Stomach smooth muscle (tissue), 2 donors: ENCODE measurements around the gene ATP8B4.

ENCODE experiments used
- H3K27ac ChIP-seq: one replicate; pipeline ENCODE4 v1.7.0; 2013; ENCODE audit warnings: mild to moderate bottlenecking, low read length, inconsistent platforms
- H3K27me3 ChIP-seq, 2 donors: one replicate each; pipeline ENCODE4 v1.7.0; 2013; ENCODE audit warnings: low read length in 2 of 2; ENCODE audit not compliant: insufficient read depth in 2 of 2, control insufficient read depth in 1 of 2
- H3K36me3 ChIP-seq, 2 donors: one replicate each; pipeline ENCODE4 v1.7.0; 2013; ENCODE audit warnings: low read length in 2 of 2; ENCODE audit not compliant: control insufficient read depth in 2 of 2, insufficient read depth in 2 of 2
- H3K4me1 ChIP-seq: one replicate; pipeline ENCODE4 v1.7.0; 2013; ENCODE audit warnings: low read length; ENCODE audit not compliant: control insufficient read depth, insufficient read depth
- H3K4me3 ChIP-seq, 2 donors: one replicate each; pipeline ENCODE4 v1.7.0; 2013; ENCODE audit warnings: low read length in 2 of 2
- H3K9ac ChIP-seq, 2 donors: one replicate each; pipeline ENCODE4 v1.7.0; 2013; ENCODE audit warnings: low read length in 2 of 2, mild to moderate bottlenecking in 1 of 2
- H3K9me3 ChIP-seq, 2 donors: one replicate each; pipeline ENCODE4 v1.7.0; 2013; ENCODE audit warnings: low read length in 2 of 2; ENCODE audit not compliant: control insufficient read depth in 2 of 2
- donor health status: healthy.
- donor health status: Pancreatic carcinoma.

ATP8B4 gene

DNA sequence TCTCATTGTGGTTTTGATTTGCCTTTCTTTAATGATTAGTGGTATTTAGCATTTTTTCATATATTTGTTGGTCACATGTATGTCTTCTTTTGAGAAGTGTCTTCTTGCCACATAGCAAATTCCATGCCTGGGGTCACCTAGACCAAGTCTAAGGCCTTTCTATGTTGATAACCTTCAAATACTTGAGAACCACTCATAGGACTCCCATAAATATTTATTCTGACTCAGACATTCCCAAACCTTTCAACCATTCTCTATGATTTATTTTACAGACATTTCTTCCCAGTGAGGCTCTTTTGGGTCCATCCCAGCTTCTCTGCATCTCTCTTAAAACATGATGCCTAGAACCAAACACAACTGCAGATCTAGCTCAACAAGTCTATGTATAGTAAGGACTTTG is 69.2 kb downstream of the ATP8B4 start:
- H3K9ac ChIP-seq: no peak overlapping the region
- no peak overlapping the region for H3K27ac ChIP-seq
- H3K27me3 ChIP-seq: no peaks in the 10 kb centered on the region
- peaks cover 2% of the 10 kb centered on the region for H3K4me1 ChIP-seq
- H3K9me3 ChIP-seq: no peaks in the 10 kb centered on the region
- H3K4me3 ChIP-seq: no peak overlapping the region
- no peaks in the 10 kb centered on the region for H3K36me3 ChIP-seq

DNA sequence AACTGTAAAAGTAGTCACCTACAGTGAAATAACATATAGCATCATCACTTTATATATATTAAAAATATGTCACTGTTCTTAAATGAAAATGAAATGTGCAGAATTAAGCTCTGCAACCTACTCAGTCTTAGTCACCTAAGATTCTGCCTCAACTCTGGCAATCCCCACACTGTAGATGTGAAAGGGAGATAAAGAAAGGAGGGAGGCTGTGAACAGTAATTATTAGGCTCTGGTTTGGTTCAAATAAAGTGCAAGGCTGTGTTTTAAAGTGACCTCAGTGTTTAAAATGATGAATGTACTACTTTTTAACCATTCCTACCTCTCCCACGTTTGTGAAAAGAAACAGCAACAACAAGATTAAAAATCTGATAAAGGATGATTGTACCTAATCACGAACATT is 72.2 kb downstream of the ATP8B4 start:
- Histone ChIP-seq H3K4me3 (no peak overlapping the region), H3K4me1 (no peaks in the 10 kb centered on the region), H3K36me3 (no peaks in the 10 kb centered on the region), H3K9me3 (peaks cover 2 to 5% of the 10 kb centered on the region in 2 donors), H3K27ac (no peak overlapping the region), H3K27me3 (no peaks in the 10 kb centered on the region), H3K9ac (no peak overlapping the region)

DNA sequence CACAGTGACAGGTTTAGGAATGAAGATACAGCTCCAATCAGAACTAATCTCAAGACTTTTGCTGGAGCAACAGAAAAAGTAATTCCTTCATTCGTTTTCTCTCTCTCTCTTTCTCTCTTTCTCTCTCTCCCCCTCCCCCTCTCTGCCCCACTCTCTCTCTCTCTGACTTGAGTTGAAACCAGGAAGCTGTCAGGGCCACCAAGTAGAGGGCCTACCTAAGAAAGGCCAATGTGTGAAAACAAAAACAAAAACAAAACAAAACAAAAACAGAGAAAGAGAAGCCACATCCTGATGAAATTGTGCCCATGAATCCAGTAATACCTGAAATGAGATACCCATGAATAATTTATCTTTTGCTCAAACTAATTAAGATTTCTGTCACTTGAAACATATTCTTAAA is 72.9 kb downstream of the ATP8B4 start:
- Histone ChIP-seq H3K36me3 (no peaks in the 10 kb centered on the region), H3K4me1 (no peaks in the 10 kb centered on the region), H3K9ac (no peak overlapping the region), H3K9me3 (peaks cover 2 to 5% of the 10 kb centered on the region in 2 donors), H3K4me3 (no peak overlapping the region), H3K27ac (no peak overlapping the region), H3K27me3 (no peaks in the 10 kb centered on the region)

DNA sequence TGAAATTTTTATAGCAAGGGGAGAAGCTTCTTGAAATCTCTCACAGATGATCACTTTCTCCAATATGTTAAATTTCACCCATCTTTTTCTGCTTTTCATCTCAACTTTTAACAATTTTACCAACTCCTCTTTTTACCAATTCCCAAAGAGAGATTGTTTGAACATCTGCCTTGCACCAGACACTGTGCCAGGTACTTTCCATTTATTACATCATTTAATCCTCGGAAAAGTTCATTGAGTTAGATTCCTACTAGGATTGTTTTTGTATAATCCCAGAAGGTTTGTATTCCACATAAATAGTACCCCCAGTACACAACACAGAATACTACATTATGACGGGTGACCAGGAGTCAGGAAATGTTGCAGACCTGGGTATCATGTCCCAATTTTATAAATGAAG is 74.1 kb downstream of the ATP8B4 start:
- no peaks in the 10 kb centered on the region for H3K4me1 ChIP-seq
- H3K27ac ChIP-seq: no peak overlapping the region
- H3K27me3 ChIP-seq: no peaks in the 10 kb centered on the region
- H3K9me3 ChIP-seq: peaks cover 2 to 5% of the 10 kb centered on the region in 2 donors
- H3K36me3 ChIP-seq: no peaks in the 10 kb centered on the region
- no peak overlapping the region for H3K9ac ChIP-seq
- H3K4me3 ChIP-seq: no peak overlapping the region

DNA sequence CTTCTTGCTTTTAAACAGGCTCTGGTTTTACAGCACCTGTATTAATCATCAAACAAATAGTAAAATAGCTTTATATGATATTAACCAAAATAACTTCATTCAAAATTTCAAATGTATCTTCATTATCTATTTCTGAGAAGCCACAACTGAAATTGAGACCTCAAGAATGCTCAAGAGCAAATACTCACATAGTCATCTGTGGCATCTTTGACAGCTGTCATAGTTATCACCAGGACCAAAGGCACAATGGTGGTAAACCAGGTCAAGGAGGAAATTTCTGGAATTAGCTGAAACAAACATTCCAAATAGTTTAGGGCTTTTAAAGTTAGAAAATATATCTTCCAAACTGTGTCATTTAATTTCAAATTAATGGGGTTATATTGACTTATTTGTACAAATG is 74.6 kb downstream of the ATP8B4 start:
- H3K9ac ChIP-seq: no peak overlapping the region
- no peaks in the 10 kb centered on the region for H3K4me1 ChIP-seq
- H3K27ac ChIP-seq: no peak overlapping the region
- H3K36me3 ChIP-seq: no peaks in the 10 kb centered on the region
- H3K27me3 ChIP-seq: no peaks in the 10 kb centered on the region
- H3K4me3 ChIP-seq: no peak overlapping the region
- H3K9me3 ChIP-seq: peaks cover 2 to 5% of the 10 kb centered on the region in 2 donors

DNA sequence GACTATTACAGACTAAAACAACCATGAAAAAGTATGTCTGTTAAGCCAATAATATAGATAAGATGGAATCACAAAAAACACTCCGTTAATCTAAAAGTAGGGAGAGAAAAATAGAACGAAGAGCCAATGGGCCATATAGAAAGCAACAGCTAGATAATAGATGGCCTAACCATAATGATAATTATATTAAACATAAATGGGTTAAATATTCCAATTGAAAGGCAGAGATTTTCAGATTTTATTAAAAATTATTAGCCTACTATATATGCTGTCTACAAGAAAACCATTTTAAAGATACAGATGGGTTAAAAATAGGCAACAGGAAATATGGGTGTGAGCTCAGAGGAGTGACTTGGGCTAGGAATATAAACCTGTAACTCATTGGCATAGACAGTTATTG is 76.3 kb downstream of the ATP8B4 start:
- Histone ChIP-seq H3K27ac (no peak overlapping the region), H3K36me3 (no peaks in the 10 kb centered on the region), H3K9me3 (peaks cover 2 to 5% of the 10 kb centered on the region in 2 donors), H3K4me1 (no peaks in the 10 kb centered on the region), H3K9ac (no peak overlapping the region), H3K27me3 (no peaks in the 10 kb centered on the region), H3K4me3 (no peak overlapping the region)

DNA sequence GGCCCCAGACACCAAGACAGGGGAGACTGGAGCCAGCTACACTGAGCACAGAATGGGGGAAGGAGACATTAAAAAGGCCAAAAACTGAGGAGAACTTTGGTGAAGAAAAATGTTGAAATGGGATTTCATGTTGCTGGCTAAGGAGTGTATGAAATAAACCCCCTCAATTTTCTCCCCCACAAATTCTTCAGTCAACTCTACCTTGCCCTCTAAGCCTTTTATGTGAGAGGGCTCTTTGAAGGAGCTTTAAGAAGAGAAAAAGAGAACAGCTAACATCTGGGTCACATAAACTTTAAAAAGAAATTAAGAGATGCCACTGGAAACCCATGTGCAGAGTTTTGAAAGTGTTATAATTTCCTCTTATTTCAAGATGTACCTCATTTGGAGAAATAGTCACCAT is 88.6 kb downstream of the ATP8B4 start:
- H3K9ac ChIP-seq: no peak overlapping the region
- H3K4me1 ChIP-seq: no peaks in the 10 kb centered on the region

DNA sequence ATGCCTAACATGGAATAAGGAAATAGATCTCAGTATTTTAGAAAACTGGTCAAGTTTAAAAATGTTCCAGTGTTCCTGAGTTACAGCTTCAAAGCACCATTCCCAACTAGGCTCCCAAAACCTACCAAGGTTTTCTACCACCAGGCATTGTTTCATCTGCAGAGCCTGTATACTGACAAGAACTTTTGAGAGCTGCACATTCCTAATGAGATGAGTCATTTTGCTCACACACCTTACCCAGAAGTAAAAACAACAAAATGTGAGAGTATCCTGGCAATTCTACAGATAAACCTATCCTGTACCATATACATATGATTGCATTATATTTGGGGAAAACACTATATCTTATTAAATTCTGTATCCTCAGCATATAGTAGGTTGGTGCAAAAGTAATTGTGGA is 90.7 kb downstream of the ATP8B4 start:
- H3K27me3 ChIP-seq: no peaks in the 10 kb centered on the region
- no peak overlapping the region for H3K4me3 ChIP-seq
- H3K9ac ChIP-seq: no peak overlapping the region
- H3K27ac ChIP-seq: no peak overlapping the region
- no peaks in the 10 kb centered on the region for H3K36me3 ChIP-seq
- peaks cover 8% of the 10 kb centered on the region for H3K4me1 ChIP-seq
- no peaks in the 10 kb centered on the region for H3K9me3 ChIP-seq

More for the DNA sequence above, 88.6 kb downstream of the ATP8B4 start:
- H3K27ac ChIP-seq: no peak overlapping the region
- no peaks in the 10 kb centered on the region for H3K36me3 ChIP-seq
- H3K4me3 ChIP-seq: no peak overlapping the region
- no peaks in the 10 kb centered on the region for H3K9me3 ChIP-seq
- H3K27me3 ChIP-seq: no peaks in the 10 kb centered on the region

DNA sequence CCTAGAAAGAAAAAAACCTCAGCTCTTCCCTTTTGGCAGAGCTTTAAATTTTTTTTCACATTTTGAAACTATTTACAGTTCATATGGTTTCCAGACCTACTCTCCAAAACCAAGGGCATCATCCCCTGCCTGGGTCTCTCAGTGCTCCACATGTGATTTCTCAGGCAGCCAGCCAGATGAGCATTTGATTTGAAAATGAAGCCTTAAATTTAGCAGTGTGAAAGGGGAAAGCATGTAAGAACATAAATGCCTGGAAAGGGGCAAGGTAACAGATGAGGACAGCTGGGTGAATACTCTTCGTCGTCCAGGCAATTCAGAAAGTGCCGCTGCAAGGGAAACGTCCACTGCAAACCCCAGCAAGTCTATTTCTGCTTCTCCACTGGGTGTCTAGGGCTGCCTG is 94.8 kb downstream of the ATP8B4 start:
- Histone ChIP-seq H3K4me1 (peaks cover 8% of the 10 kb centered on the region), H3K4me3 (peak overlapping the region; percentile 2 to 62), H3K36me3 (no peaks in the 10 kb centered on the region), H3K9me3 (no peaks in the 10 kb centered on the region), H3K27me3 (no peaks in the 10 kb centered on the region), H3K27ac (no peak overlapping the region), H3K9ac (peak overlapping the region in 1 of 2 donors; percentile 13)

DNA sequence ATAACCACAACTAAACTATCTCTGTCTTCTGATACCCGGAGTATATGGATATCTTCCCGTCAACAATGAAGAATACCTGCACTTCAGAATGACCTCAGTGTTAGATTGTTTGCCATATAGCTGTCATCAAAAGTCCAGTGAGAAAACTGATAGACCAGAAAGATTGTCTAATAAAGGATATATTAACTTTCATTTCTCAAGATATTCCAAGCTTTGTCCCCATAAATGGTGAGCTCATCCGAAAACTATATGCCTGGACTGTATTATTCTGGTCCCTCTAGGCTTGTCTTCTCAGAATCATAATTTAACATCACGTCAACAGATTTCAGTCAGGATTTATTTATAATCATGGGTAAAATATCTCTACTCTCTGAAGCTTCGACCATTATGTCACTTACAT is 100.5 kb downstream of the ATP8B4 start:
- Histone ChIP-seq H3K9me3 (no peaks in the 10 kb centered on the region), H3K36me3 (no peaks in the 10 kb centered on the region), H3K4me3 (no peak overlapping the region), H3K27ac (no peak overlapping the region), H3K9ac (no peak overlapping the region), H3K4me1 (no peaks in the 10 kb centered on the region), H3K27me3 (no peaks in the 10 kb centered on the region)

DNA sequence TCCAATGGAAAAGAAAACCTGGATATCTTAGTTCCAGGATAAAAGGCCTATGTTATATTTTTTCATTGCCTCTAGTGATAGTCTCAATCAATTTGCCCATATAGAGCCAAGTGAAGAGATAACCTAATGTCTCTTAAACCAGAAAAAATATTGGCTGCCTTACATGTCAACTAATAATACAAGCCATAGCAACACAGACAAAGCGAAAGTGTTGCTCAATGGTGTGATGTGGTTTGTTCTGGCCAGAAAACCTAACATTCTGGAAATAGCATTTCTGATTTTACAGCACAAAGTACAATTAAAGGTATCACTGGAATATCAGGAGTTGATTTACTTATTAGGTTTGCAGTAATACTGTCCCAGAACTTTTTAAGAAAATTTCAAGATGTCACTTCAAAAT is 101.5 kb downstream of the ATP8B4 start:
- no peak overlapping the region for H3K27ac ChIP-seq
- H3K36me3 ChIP-seq: no peaks in the 10 kb centered on the region
- no peaks in the 10 kb centered on the region for H3K27me3 ChIP-seq
- no peak overlapping the region for H3K9ac ChIP-seq
- no peaks in the 10 kb centered on the region for H3K4me1 ChIP-seq
- H3K9me3 ChIP-seq: no peaks in the 10 kb centered on the region
- no peak overlapping the region for H3K4me3 ChIP-seq
